Mononuclear cell (primary cell): ENCODE measurements around the gene ALOX15B. TPM values are rescaled to one million over a fixed set of nuclear protein-coding genes. Genes with fewer than 3 reads are reported as not detected.

ENCODE experiments used
- H3K27me3 ChIP-seq: 2 replicates; pipeline ENCODE4 v1.6.0; 2011; ENCODE audit warnings: low read length, control low read depth; ENCODE audit not compliant: insufficient read depth
- H3K4me1 ChIP-seq: 2 replicates; pipeline ENCODE4 v1.5.1; 2011; ENCODE audit warnings: mild to moderate bottlenecking, low read length, control low read depth; ENCODE audit not compliant: insufficient read depth
- H3K4me3 ChIP-seq: 2 replicates; pipeline ENCODE4 v1.5.1; 2011; ENCODE audit warnings: mild to moderate bottlenecking, low read length, moderate library complexity
- H3K9me3 ChIP-seq: 2 replicates; pipeline ENCODE4 v1.5.1; 2011; ENCODE audit warnings: low read depth, mild to moderate bottlenecking, control low read depth, low read length
- total RNA-seq: library from RNA; depleted of rRNA; stranded (reverse); fragments of >200 nt; gene quantifications from one replicate; pipeline ENCODE4 v1.2.3, GENCODE V29; 2012

ALOX15B gene
- total RNA-seq, 1 donor: 0.10 TPM

- no peaks in the 10 kb centered on the region for H3K27me3 ChIP-seq
- no peaks in the 10 kb centered on the region for H3K9me3 ChIP-seq
- peaks cover 4% of the 10 kb centered on the region for H3K4me1 ChIP-seq
- H3K4me3 ChIP-seq: no peak overlapping the region
Observed at GRCh38 chr17:8087952-8088230, 49.0 kb downstream of the ALOX15B start.

GRCh38 chr17:8089728-8090127 lies 50.9 kb downstream of the ALOX15B start:
- no peak overlapping the region for H3K4me3 ChIP-seq
- no peaks in the 10 kb centered on the region for H3K27me3 ChIP-seq
- H3K4me1 ChIP-seq: peaks cover 9% of the 10 kb centered on the region
- no peaks in the 10 kb centered on the region for H3K9me3 ChIP-seq

GRCh38 chr17:8091033-8091687 lies 52.3 kb downstream of the ALOX15B start:
- Histone ChIP-seq H3K4me3 (no peak overlapping the region), H3K4me1 (peaks cover 9% of the 10 kb centered on the region), H3K9me3 (no peaks in the 10 kb centered on the region), H3K27me3 (no peaks in the 10 kb centered on the region)

GRCh38 chr17:8095361-8095760 lies 56.5 kb downstream of the ALOX15B start:
- H3K4me1 ChIP-seq: peaks cover 9% of the 10 kb centered on the region
- H3K4me3 ChIP-seq: no peak overlapping the region
- H3K9me3 ChIP-seq: no peaks in the 10 kb centered on the region
- H3K27me3 ChIP-seq: no peaks in the 10 kb centered on the region

- no peaks in the 10 kb centered on the region for H3K27me3 ChIP-seq
- peaks cover 4% of the 10 kb centered on the region for H3K4me1 ChIP-seq
- H3K9me3 ChIP-seq: no peaks in the 10 kb centered on the region
- no peak overlapping the region for H3K4me3 ChIP-seq
Observed at GRCh38 chr17:8096541-8096940, 57.7 kb downstream of the ALOX15B start.

Other genes starting within 250 kb of the ALOX15B start
- 88.1 TPM for gene KDM6B, start 204.8 kb upstream of the ALOX15B start, total RNA-seq
- 8.5 TPM for gene TMEM88, start 184.0 kb upstream of the ALOX15B start, total RNA-seq
- gene NAA38, start 181.5 kb upstream of the ALOX15B start, total RNA-seq: 14.0 TPM
- gene CYB5D1, start 181.1 kb upstream of the ALOX15B start, total RNA-seq: 8.8 TPM
- 96.4 TPM for gene CHD3, start 150.3 kb upstream of the ALOX15B start, total RNA-seq
- 2.4 TPM for gene RNF227, start 122.8 kb upstream of the ALOX15B start, total RNA-seq
- gene KCNAB3, start 109.2 kb upstream of the ALOX15B start, total RNA-seq: 1.2 TPM
- gene TRAPPC1, start 107.1 kb upstream of the ALOX15B start, total RNA-seq: 21.4 TPM
- 9.2 TPM for gene CNTROB, start 106.9 kb upstream of the ALOX15B start, total RNA-seq
- 0.10 TPM for gene GUCY2D, start 36.4 kb upstream of the ALOX15B start, total RNA-seq
- gene ALOX12B, start 48.7 kb downstream of the ALOX15B start, total RNA-seq: not detected
- 0.10 TPM for gene ALOXE3, start 79.5 kb downstream of the ALOX15B start, total RNA-seq
- not detected for gene HES7, start 85.0 kb downstream of the ALOX15B start, total RNA-seq
- gene PER1, start 113.3 kb downstream of the ALOX15B start, total RNA-seq: 250 TPM
- gene VAMP2, start 123.9 kb downstream of the ALOX15B start, total RNA-seq: 40.3 TPM
- 221 TPM for gene TMEM107, start 137.3 kb downstream of the ALOX15B start, total RNA-seq
- 9.2 TPM for gene BORCS6, start 151.1 kb downstream of the ALOX15B start, total RNA-seq
- gene AURKB, start 171.5 kb downstream of the ALOX15B start, total RNA-seq: 1.5 TPM
- 61.2 TPM for gene CTC1, start 209.0 kb downstream of the ALOX15B start, total RNA-seq
- 6.0 TPM for gene PFAS, start 210.2 kb downstream of the ALOX15B start, total RNA-seq
- 5.1 TPM for gene RANGRF, start 249.6 kb downstream of the ALOX15B start, total RNA-seq